ENCODE data around the gene HERC3. TPM values are rescaled to one million over a fixed set of nuclear protein-coding genes. Genes with fewer than 3 reads are reported as not detected.

The HERC3 gene
- total RNA-seq, 4 donors from 2014 or later = 37.4 to 75.4 (median 47.8) TPM

DNA sequence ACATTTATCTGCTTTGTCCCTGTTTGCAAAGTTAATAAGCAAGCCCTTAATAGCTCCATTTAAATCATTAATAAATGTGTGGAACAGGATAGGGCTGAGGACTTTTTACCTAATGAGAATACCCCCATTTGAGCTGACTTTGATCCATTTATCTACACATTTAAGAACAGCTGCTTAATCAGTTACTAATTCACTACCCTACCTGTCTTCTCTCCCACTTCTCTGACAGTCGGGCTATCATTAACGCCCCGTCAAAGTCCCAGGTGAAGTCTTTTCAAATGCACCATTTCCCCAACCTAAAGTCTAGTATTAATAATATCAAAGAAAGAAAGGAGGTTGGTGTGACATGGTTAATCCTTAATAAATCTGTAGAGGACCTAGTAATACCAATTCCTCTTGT, 162.5 kb downstream of the HERC3 start:
- intact Hi-C loops (cut with DNase I) = no loop called here
- no peaks in the 10 kb centered on the region for H3K9me3 ChIP-seq
- H3K4me3 ChIP-seq (replicated peaks in 1 of 3) = no peak overlapping the region
- peak overlapping the region; percentile 82 to 90 (median 84) for H3K27ac ChIP-seq
- no peak for DNase-seq
- WGBS, 2 donors = 95 to 97% methylated on average over 3 of the region's 3 CpGs
- no peaks in the 10 kb centered on the region for H3K27me3 ChIP-seq
- peaks cover 41 to 42% of the 10 kb centered on the region in 2 donors for H3K4me1 ChIP-seq
- peaks cover 7 to 10% of the 10 kb centered on the region in 2 donors for H3K36me3 ChIP-seq
- TF ChIP-seq POLR2A (IDR thresholded peaks at IDR 0.05) = no peak
- TF ChIP-seq, protein P1, sequence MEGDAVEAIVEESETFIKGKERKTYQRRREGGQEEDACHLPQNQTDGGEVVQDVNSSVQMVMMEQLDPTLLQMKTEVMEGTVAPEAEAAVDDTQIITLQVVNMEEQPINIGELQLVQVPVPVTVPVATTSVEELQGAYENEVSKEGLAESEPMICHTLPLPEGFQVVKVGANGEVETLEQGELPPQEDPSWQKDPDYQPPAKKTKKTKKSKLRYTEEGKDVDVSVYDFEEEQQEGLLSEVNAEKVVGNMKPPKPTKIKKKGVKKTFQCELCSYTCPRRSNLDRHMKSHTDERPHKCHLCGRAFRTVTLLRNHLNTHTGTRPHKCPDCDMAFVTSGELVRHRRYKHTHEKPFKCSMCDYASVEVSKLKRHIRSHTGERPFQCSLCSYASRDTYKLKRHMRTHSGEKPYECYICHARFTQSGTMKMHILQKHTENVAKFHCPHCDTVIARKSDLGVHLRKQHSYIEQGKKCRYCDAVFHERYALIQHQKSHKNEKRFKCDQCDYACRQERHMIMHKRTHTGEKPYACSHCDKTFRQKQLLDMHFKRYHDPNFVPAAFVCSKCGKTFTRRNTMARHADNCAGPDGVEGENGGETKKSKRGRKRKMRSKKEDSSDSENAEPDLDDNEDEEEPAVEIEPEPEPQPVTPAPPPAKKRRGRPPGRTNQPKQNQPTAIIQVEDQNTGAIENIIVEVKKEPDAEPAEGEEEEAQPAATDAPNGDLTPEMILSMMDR (IDR thresholded peaks at IDR 0.05) = no peak

DNA sequence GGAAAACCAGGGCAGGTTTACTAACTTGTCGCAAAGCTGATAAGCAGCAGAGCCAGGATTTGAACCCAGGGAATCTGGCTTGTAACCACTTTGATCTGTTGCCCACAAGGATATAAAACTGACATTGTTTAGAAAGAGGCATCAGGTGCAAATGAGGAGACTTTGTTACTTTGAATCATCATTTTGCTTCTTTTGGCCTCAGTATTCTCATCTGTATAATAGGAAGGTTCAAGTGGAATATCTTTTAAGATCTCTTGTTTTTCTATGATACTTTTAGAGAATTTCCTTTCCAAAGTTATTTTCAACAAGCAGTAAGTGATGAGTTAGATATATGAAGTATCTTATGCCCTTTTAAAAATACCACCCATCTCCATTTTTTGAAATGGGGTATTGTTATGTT, 163.2 kb downstream of the HERC3 start:
- Histone ChIP-seq H3K27ac (peak overlapping the region; percentile 82 to 90 (median 84)), H3K36me3 (peaks cover under 1 to 4% of the 10 kb centered on the region in 2 donors), H3K4me3 (replicated peaks in 1 of 3) (no peak overlapping the region), H3K9me3 (no peaks in the 10 kb centered on the region), H3K27me3 (no peaks in the 10 kb centered on the region), H3K4me1 (peaks cover 42 to 44% of the 10 kb centered on the region in 2 donors)
- TF ChIP-seq, protein P1 (IDR thresholded peaks at IDR 0.05) = no peak
- no peak for TF ChIP-seq POLR2A (IDR thresholded peaks at IDR 0.05)
- DNase-seq = no peak
- 100% methylated on average over 1 of the region's 1 CpG for WGBS, 2 donors
- intact Hi-C loops (cut with DNase I) = no loop called here

DNA sequence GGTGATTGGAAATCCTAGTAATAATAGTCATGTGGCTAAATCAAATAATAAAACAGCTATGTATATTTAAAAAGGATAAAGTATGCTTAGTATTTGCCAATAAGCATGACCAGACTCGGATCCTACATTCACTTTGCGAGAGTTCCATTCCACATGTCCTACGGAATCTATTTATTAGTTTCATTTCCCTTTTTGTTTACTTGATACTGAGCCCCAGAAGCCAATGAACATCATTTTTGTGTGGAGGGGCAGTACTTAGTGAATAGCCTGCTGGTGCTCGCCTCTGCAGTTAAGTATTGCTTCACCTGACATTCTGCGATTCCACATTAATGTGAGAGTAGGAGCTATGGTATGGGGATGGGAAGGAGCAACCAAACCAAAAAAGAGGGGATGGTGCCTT, 163.9 kb downstream of the HERC3 start:
- H3K9me3 ChIP-seq = no peaks in the 10 kb centered on the region
- H3K27me3 ChIP-seq = no peaks in the 10 kb centered on the region
- H3K4me1 ChIP-seq = peaks cover 40 to 41% of the 10 kb centered on the region in 2 donors
- no peaks in the 10 kb centered on the region for H3K36me3 ChIP-seq
- H3K4me3 ChIP-seq (replicated peaks in 1 of 3) = no peak overlapping the region
- 82 to 83% methylated on average over 5 of the region's 5 CpGs for WGBS, 2 donors
- intact Hi-C loops (cut with DNase I) = no loop called here
- peak overlapping the region; percentile 82 to 90 (median 84) for H3K27ac ChIP-seq
- TF ChIP-seq, protein P1 (IDR thresholded peaks at IDR 0.05) = no peak
- peak in 1 of 2 donors; percentile 76 for TF ChIP-seq POLR2A (IDR thresholded peaks at IDR 0.05)
- DNase-seq = no peak

DNA sequence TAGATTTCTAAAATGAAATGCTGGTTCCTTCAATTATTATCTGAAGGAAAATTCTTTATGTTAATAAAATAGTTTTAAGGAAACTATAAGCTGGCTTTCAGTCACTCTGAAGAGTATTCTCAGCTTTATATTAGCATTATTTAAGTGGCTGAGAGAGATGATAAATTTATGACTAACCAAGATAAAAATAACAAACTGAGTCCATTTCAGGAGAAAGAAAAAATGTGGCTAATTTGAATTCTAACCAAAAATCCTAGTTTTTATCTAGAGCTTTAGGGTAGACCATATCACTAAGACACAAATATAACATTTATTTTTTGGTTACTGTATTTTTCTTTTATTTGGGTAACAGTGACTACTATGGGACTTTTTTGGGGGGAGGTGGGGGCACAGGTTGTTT, 164.8 kb downstream of the HERC3 start:
- no peak for TF ChIP-seq POLR2A (IDR thresholded peaks at IDR 0.05)
- TF ChIP-seq, protein P1 (IDR thresholded peaks at IDR 0.05) = no peak
- Histone ChIP-seq H3K4me3 (replicated peaks in 1 of 3) (peak overlapping the region in 1 of 3 donors; percentile 30), H3K27ac (peak overlapping the region; percentile 82 to 90 (median 84)), H3K4me1 (peaks cover 32 to 36% of the 10 kb centered on the region in 2 donors), H3K9me3 (no peaks in the 10 kb centered on the region), H3K27me3 (no peaks in the 10 kb centered on the region), H3K36me3 (no peaks in the 10 kb centered on the region)
- no peak for DNase-seq
- intact Hi-C loops (cut with DNase I) = no loop called here

DNA sequence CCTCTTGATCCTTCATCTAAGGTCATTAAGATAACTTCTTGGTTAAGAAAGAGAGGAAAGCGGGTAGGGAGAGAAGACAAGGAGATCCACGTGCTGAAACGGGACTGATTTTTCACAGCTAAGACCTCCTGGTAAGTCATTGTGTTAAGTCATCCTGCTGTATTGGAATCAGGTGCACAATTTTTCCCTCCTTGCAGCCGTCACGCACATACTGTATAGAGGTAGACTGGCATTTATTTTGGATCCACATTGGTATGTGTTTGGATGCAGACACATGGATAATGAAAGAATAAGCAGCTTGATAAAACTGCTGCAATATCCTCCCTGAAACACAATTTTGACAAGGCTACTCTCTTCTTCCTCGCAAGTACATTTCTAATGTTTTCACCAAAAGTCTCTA, 165.5 kb downstream of the HERC3 start:
- intact Hi-C loops (cut with DNase I) = no loop called here
- no peaks in the 10 kb centered on the region for H3K27me3 ChIP-seq
- 59 to 62% methylated on average over 6 of the region's 6 CpGs for WGBS, 2 donors
- H3K4me3 ChIP-seq (replicated peaks in 1 of 3) = peak overlapping the region in 2 of 3 donors; percentile 26 to 30
- no peaks in the 10 kb centered on the region for H3K9me3 ChIP-seq
- DNase-seq = no peak
- TF ChIP-seq POLR2A (IDR thresholded peaks at IDR 0.05) = peak in 1 of 2 donors; percentile 44
- TF ChIP-seq, protein P1 (IDR thresholded peaks at IDR 0.05) = no peak
- peak overlapping the region; percentile 82 to 90 (median 84) for H3K27ac ChIP-seq
- H3K4me1 ChIP-seq = peaks cover 29% of the 10 kb centered on the region in 2 donors
- H3K36me3 ChIP-seq = no peaks in the 10 kb centered on the region

Small RNAs within 50 kb of the gene (small RNA-seq; reads per million reads assigned to genes)
- gene RF02115 (not detected), gene RNU6-33P (not detected)

Other genes with a start within 250 kb of the HERC3 start
- gene HERC6, start 213.6 kb upstream of the HERC3 start, total RNA-seq = 10 to 100 TPM in 2 of 4 donors, 1 to 10 TPM in 2; 6.7 to 14.0 (median 9.6) TPM
- 1 to 10 TPM; 8.1 to 9.7 (median 8.7) TPM for gene HERC5, start 135.4 kb upstream of the HERC3 start, total RNA-seq
- 100 to 1,000 TPM in 2 of 4 donors, 10 to 100 TPM in 2; 84.7 to 154 (median 98.0) TPM for gene PYURF, start 68.7 kb upstream of the HERC3 start, total RNA-seq
- 10 to 100 TPM; 14.1 to 16.3 (median 16.2) TPM for gene NAP1L5, start 105.3 kb downstream of the HERC3 start, total RNA-seq

All from thyroid gland (tissue), 4 donors.